NCI-H2227 treated with DMSO at 0.1 percent for 48 hours (cell line): ENCODE data around the gene PCBP3.
A peak's percentile ranks its signal among the peaks of the same experiment; 100 is the strongest.
"Not testable (repeated sequence)": the region's sequence is repeated elsewhere in the genome, so short reads cannot be mapped to it uniquely, and the experiment has no call there.

Source experiments
- DNase-seq: peaks from one replicate; lab custom pipeline; 2025; lab: John Stamatoyannopoulos, UW

Gene PCBP3

DNA sequence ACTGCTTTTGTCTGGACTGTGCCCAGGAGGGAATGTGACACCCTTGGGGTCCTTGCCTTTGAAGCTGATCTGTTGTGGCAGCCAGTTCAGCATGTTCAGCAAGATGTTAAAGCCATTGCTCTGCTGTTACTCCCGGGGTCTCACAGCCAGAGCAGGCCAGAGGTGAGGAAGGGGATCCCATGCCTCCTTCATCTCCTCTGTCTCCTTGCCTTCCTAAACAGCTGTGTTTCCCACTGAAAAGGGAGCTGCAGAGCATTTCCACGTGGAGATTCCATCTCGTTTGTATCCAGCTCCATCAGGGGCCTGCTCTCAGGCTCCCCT is 202.2 kb downstream of the PCBP3 start:
- no peak for DNase-seq

DNA sequence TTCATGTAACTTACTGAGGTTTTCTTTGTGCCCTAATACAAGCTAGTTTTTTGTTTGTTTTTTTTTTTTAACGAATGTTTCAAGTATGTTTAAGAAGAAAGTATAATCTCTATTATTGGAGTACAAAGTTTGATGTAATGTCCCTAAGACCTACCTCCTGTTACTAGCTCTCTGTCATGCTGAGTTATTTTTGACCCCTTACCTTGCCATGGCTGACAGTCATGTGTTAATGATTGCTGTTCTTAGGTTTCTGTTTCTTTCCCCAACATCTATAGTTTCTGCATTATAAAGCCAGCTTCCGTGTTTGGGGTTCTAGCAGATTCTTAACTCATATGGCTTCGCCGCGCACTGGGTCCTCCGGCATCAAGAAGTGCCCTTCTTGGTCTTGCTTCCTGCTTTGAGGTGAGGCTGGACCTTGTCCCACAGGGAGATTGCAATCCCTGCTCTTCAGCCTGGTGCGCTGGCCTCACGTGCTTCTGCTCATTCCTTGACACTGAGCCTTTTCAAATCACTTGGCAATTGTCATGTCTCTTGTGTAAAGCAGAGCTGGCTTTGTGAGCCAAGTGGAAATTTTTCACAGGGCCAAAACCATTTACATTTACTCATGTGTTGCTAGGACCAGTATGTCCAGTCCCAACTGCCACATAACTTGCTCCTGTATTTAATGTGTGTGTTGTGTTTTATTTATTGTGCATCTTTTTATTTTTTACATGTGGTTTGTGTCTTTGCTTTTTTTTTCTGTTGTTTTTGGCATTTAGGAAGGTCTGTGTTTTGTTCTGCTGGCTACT is 203.0 kb downstream of the PCBP3 start:
- no peak for DNase-seq

DNA sequence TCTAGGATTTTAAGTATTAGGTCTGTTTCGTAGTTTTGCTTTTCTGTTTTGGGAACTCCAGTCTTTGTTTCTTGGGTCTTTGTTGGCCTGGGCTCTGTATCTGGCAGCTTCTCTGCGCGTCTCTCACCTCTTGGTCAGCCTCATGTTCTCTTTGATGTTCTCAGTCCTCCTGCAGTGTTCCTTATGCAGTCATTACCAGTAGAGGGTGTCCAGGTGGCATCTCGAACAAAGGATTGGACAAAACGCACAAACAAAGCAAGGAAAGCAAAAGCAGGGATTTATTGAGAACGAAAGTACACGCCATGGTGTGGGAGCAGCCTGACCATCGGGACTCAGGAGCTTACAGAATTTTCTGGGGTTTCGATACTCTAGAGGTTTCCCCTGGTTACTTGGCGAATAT is 204.3 kb downstream of the PCBP3 start:
- DNase-seq: peak; percentile 7

DNA sequence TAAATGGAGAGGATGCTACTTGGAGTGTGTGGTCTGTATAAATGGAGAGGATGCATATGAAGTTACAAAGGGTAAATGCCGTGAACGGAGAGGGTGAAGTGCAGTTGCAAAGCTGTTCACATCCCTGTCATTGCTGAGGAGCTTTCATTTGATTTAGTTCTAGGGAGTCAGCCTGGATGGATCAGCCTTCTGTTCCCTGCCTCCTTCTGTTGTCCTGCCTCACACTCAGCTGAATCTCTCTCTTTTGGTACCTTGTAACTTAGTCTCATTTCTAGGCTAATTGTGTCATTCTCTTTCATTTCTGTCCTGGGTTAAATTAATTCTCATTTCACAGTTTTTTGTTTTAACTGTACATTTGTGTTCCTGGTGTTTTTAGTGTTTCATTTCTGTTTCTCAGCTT is 204.8 kb downstream of the PCBP3 start:
- no peak for DNase-seq

DNA sequence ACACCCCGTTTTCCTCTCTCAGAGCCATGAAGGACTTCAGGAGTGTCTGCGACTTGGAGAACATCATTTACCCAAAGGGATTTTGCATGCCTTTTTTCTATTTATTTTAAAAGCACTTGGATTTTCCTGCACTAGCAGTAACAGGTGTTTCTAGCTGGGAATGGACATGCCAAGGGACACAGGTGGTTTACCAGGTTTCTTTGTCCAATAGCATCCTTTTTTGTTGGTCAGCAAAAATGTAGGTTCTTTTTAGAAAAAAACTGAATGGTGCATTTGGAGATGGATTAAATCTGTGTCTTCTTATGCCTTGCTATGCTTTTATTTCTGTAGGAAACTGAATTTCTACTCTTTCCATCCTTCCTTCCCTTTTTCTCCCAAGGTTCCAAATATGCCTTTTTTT is 205.3 kb downstream of the PCBP3 start:
- DNase-seq: no peak

DNA sequence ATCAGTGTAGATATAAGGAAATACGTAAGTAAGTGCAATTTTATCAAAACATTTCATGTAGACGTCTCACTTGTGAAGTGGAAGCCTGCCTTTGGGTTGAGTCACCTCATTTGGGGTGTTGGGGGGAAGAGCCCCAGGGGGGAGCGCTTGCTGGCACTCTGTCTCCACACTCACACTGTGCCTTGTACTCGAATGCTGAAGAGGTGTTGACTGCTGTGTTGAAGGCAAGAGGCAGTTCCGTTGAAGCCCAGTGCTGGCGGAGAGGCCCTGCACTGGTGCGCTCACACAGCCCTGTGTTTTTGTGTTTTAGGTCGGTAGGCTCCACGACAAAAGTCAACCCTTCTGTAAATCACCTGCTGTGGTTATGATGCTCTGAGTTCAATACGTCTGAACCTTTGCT is 206.1 kb downstream of the PCBP3 start:
- no peak for DNase-seq

DNA sequence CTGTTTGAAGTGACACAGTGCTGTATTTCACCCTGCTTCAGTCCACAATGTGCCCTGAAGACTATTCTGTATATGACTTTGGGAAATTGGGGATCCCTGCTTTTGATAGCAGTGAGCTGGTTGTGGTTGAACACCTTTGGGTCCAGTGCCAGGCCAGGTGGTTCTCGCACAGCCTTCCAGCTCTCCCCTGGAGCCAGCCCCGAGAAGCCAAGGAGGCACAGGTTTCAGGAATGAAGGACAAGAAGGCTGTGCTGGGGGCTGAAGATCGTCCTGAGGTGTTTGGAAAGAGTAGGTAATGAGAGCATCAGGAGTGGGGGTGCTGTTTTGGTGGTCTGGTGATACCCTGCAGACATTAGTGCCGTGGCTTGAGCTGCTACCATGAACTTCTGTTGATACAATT is 206.7 kb downstream of the PCBP3 start:
- no peak for DNase-seq

DNA sequence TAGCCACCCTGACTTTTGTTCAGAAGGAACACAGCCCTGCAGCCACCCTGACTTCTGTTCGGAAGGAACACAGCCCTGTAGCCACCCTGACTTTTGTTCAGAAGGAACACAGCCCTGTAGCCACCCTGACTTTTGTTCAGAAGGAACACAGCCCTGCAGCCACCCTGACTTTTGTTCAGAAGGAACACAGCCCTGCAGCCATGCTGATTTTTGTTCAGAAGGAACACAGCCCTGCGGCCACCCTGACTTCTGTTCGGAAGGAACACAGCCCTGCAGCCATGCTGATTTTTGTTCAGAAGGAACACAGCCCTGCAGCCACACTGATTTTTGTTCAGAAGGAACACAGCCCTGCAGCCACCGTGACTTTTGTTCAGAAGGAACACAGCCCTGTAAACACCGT is 208.9 kb downstream of the PCBP3 start:
- not testable (repeated sequence) for DNase-seq

DNA sequence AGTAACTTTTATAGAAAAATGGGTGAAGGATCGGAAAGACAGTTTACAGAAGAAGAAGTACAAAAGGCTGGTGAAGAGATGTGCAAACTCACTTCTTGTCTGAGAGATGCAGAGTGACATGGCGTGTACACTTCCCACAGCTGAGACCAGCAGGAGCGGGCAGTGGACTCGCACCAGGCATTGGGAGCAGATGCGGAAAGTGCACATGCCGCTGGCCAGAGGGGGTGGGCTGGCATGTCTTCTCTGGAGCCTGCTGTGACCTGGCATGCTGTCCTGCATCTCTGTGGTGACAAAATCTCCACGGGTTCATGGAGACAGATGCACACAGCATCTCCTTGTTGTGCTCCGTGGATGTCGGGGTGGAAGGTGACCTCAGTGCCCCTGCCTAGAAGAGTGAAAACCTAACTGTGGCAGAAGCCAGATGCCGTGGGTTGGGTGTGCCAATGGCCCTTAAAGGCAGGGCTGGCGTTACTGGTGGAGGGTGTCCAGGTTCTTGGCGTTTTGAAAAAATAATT is 209.4 kb downstream of the PCBP3 start:
- DNase-seq: no peak

DNA sequence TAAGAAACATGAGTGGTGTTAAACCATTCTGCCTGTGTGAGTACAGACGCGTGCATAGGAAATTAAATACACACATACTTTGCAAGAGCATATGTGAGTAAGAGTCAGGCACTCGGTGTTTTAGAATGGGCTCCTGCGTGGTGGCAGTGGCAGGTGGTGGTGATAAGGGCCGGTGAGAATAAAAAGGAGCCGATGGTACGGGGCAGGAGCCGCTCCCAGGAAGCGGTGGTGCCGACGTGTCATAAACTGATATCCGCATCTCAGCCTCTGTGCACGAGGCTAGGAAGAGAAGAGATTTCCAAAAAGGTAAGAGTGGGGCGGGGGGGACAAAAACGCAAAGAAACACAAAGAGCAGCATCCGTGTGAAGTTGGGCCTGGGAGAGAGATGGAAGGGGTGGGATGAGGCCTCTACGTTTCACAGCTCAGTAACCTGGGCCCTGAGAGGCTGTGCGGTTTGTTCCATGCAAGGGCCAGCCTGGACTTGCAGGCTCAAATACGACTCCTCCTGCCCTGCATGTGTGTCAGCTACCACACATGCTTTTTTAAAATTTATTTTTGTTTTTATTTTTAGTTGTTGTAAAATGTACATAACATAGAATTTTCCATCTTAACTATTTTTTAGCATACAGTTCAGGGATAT is 210.3 kb downstream of the PCBP3 start:
- no peak for DNase-seq

DNA sequence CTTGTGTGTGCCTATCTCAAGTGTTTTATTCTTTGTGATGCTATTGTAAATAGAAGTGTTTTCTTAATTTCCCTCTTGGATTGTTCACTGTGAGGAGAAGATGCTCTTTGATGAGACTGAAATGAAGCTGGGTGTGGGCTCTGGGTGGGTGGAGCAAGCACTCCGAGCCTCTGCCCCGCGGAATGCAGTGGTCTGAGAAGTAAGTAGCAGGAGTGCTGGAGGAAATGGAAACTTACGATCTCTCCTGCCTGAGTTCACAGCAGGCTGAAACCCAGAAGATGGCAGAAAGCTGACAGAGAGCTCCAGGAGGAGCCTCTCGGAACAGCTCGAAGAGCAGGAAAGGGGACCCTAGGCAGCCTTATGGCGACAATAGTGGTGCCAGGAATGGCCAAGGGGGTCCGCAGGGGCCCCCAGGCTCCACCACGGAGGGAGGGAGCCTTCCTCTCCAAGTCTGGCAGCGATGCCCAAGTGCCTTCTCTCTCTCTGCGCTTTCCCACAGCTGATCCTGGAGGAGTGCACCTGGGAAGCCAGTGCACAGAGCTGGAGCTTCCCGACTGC is 211.2 kb downstream of the PCBP3 start:
- no peak for DNase-seq

DNA sequence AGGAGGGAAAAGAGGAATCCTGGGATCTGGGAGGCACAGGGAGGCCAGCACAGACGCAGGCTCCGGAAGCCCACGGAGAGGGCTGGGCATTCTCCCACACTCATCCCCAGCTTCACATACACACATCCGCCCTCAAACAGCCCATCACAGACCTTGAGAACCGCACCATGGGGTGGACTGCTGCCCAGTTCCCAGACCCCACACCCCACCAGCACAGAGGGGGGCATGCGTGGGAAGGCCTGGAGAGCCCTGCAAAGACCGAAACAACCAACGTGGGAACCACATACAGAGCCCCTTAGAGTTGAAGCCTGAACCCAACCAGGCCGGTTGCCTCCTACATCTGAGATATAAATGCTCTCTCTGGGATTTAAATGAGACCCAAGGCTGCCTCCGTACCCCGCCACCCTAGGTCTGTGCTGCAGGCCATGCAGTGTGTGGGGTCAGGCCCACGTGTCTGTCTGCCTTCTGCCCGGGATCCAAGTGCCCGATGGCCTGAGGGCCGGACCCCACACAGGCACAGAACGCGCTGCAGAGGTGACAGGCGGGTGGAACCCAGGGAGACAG is 211.8 kb downstream of the PCBP3 start:
- DNase-seq: no peak

DNA sequence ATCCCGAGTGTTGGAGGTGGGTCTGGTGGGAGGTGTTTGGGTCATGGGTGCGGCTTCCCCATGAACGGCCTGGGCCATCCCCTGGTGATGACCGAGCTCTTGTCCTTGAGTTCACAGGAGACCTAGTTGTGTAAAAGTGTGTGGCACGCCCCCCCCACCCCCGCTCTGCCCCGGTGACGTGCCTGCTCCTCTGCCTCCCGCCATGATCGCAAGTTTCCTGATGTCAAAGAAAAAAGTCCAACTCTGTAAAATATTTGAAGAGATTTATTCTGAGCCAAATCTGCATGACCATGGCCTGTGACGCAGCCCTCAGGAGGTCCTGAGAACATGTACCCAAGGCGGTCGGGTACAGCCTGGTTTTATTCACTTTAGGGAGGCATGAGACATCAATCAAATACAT is 212.9 kb downstream of the PCBP3 start:
- DNase-seq: no peak

DNA sequence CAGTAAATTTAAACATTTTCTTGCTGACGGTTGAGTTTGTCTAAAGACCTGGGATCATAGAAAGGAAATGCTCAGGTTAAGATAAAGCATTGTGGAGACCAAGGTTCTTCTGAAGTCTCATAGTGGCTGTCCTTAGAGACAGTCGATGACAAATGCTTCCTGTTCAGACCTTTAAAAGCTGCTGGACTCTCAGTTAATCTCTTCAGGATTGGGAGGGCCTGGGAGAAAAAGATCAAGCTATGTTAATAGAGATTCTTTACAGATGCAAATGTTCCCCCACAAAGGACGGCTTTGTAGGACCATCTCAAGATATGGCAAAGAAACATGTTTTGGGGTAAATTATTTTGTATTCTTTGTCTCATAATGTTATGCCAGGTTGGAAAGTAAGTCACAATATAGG is 213.4 kb downstream of the PCBP3 start:
- no peak for DNase-seq

DNA sequence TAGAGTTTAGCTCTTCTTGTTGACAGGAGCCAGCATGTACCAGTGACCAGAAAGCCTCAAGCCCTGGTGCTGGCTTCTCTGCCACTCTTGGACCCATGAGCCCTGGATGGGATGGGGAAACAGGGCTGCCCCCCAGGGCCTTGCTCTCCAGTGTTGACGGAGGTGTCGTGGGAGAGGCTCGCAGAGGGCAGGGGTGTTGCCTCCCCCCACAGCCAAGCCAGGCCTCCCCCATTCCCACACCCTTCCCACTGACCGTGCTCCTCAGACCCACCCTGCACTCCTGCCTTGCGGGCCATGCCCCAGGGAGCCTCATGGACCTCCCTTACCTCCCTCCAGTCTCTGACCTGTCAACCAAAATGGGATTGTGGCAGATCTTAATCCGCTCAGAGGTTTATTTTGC is 214.2 kb downstream of the PCBP3 start:
- no peak for DNase-seq

DNA sequence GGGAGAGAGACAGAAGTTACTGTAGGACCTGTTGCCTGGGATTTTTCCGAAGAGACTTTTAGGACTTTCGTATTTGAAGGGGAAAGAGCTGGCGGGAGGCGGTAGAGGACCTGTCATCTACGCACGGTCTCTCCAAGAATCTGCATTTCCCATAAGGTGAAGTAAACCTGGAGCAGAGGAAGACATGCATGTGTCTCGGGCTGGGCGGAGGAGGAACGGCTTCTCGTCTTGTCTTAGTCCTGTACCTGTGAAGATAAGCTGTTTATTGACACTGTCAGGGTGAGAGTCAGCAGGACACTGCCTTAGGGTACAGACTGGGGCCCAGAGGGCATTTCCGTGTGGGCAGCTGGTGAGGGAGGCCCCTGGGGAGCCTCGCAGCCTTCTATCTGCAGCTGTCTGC is 214.7 kb downstream of the PCBP3 start:
- no peak for DNase-seq

DNA sequence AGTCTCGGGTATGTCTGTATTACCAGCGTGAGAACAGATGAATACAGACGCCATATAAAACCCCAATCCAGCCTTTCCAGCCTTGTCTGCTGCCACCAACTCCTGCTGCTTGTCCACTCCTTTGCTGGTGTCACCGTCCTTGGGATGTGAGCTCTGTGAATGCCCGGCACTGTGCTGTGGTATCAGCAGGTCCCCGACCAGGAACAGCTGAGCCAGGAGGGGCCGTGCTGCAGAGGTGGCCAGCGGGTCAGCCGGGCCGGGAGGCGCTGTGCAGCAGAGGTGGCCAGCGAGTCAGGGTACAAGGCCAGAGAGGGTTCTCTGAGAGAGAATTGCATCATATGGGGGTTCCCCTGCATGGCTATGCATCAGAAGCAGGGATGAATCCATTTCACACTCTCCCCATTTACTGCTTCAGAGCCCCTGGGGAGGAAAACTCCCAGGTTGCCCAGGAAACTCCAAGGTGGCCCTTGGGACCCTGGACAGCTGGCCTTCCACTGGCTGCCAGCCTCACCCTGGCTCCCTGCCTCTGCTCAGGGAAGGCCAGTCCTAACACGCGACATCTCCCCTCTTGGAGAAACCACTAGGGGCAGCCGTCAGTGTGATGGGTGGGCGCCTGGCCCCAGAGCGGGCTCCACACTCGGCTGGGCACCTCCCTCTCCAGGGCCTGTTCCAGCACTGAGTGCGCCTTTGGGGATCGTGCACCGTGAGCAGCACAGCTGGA is 215.7 kb downstream of the PCBP3 start:
- no peak for DNase-seq

DNA sequence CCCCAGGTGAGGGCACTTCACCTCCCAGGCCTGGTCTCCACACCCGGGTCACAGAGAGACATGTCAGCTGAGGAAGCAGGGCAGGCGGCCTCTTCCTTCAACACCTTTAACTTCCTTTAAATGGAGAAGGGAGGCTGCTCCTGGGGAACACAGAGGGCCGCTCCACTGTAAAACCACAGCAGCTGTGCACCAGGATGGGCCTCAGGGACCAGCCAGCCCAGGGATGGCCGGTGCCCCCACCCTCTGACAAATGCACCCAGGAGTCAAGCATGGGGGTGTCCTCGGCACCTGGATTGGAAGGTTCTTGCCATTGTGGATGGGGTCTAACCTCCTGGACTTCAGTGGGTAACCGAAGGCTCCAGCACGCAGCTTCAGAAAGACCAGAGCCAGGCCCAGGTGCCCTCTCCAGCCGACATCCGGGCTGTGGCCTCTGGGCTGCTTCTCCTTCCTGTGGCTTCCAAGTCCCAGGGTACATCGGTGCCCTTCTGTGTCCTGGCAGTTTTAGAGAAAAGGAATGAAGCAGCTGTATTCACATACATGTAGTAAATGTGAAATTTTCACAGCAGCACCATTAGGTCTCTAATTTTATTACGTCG is 216.3 kb downstream of the PCBP3 start:
- no peak for DNase-seq

DNA sequence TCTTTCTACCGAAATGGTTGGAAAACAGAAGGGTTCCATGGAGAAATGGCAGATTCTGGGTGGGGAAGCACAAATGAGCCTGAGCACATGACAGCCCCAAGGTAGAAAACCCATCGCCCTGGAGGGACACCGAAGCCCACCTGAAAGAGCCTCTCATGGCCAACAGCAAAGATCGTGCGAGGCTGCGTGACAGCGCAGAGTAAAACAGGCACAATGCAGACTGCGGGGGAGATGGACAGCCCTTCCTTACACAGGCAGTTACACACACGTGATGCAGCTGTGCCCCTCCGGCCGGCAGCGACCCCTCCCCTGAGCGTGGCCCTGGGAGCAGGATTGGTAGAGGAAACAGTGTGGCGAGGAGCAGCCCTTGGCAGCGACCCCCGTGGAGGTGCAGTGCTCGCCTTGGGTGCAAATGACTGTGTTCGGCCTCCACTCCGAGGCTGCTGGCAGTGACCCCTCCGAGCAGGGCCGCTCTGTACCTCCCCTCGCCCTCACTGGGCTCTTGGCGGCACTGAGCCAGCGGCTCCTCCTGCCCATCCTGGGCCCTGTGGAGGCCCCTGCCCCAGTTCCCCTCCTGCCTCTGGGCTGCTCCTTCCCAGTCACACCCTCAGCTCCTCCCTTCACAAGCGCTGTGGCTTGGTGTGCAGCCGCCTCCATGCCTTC is 217.1 kb downstream of the PCBP3 start:
- DNase-seq: no peak

DNA sequence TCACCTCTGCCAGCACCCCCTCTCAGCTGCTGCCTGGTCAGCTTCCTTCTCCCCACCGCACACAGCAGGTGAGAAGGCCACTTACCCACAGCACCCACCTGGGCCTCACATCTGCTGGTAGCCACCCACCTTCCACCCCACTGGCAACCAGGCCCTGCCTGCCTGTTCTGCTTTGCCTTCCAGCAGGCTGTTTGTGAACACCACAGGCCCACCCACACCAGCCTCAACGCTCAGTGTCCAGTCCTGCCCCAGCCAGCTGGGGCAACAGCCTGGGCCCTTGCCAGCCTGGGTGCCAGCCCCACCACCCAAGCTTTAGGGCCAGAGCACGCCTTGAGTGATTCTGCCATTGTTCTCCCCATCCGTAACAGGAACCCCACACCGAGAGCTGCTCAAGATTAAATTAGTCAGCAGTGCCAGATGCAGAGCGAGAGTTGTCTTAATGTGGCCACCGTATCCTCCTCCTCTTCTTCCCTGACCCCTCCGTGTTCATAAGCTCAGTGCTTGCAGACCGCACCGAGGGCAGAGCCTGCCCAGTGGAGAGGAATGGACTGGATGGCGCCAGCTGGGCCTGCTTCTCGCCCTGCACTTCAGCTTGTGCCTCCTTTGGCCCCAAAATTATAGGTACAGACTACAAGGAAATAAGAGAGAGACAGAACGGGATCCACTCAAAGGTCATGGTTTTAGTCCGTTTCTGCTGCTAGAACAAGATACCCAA is 217.8 kb downstream of the PCBP3 start:
- DNase-seq: peak; percentile 27
